Common myeloid progenitor, CD34-positive (primary cell): ENCODE data around the gene CACNA2D4.
"Not testable (repeated sequence)": the region's sequence is repeated elsewhere in the genome, so short reads cannot be mapped to it uniquely, and the experiment has no call there.

Source experiments
- CTCF ChIA-PET: fragments of 350-600 bp; sonication (Branson Sonifier 250); formaldehyde crosslinking; loops from one replicate; lab custom pipeline; 2021; ENCODE audit warnings: antibody characterized with exemption; lab: Charles Lee
- POLR2A ChIA-PET: fragments of 350-600 bp; sonication (Branson Sonifier 250); formaldehyde crosslinking; loops from one replicate; lab custom pipeline; 2021; ENCODE audit warnings: antibody characterized with exemption; lab: Charles Lee
- DNase-seq, 3 donors: peaks; one replicate each; pipeline versions ENCODE4 v3.0.0 to v3.0.0-alpha.2; 2013
- H3K27ac ChIP-seq, 2 experiments: 1 replicate in 1 of 2; 2 replicates in 1 of 2; pipeline ENCODE4 v1.7.0; 2013; ENCODE audit warnings: inconsistent platforms in 2 of 2, low read length in 2 of 2, mild to moderate bottlenecking in 2 of 2, low read depth in 1 of 2, moderate library complexity in 1 of 2; ENCODE audit not compliant: severe bottlenecking in 2 of 2, insufficient read depth in 1 of 2, poor library complexity in 1 of 2
- H3K27me3 ChIP-seq, 5 experiments: replicated peaks in 2 of 5; 1 replicate in 3 of 5; 2 replicates in 2 of 5; pipeline versions ENCODE4 v1.6.1 to v1.7.0; 2013; ENCODE audit warnings: low read length in 4 of 5, mild to moderate bottlenecking in 2 of 5, moderate library complexity in 2 of 5, inconsistent platforms in 1 of 5; ENCODE audit not compliant: insufficient read depth in 5 of 5, control insufficient read depth in 4 of 5
- H3K36me3 ChIP-seq, 4 experiments: 1 replicate in 2 of 4; 2 replicates in 2 of 4; pipeline versions ENCODE4 v1.6.1 to v1.7.0; 2013; ENCODE audit warnings: low read length in 3 of 4, control low read depth in 1 of 4, mild to moderate bottlenecking in 1 of 4; ENCODE audit not compliant: control insufficient read depth in 4 of 4, insufficient read depth in 4 of 4
- H3K4me1 ChIP-seq, 4 experiments: 1 replicate in 3 of 4; 2 replicates in 1 of 4; pipeline versions ENCODE4 v1.6.1 to v1.7.1; 2013; ENCODE audit warnings: low read length in 3 of 4, mild to moderate bottlenecking in 3 of 4, control low read depth in 1 of 4, inconsistent platforms in 1 of 4, moderate library complexity in 1 of 4; ENCODE audit not compliant: control insufficient read depth in 4 of 4, insufficient read depth in 4 of 4; ENCODE audit errors: control extremely low read depth in 1 of 4
- H3K4me3 ChIP-seq, 7 experiments: 1 replicate in 4 of 7; 2 replicates in 3 of 7; pipeline versions ENCODE4 v1.5.1 to v1.7.0; 2013; ENCODE audit warnings: mild to moderate bottlenecking in 7 of 7, low read length in 6 of 7, moderate library complexity in 6 of 7, inconsistent platforms in 2 of 7, low read depth in 2 of 7, control low read depth in 1 of 7; ENCODE audit not compliant: insufficient read depth in 4 of 7, control insufficient read depth in 1 of 7; ENCODE audit errors: extremely low read depth in 1 of 7
- H3K9me3 ChIP-seq, 5 experiments: 1 replicate in 4 of 5; 2 replicates in 1 of 5; pipeline versions ENCODE4 v1.6.1 to v1.7.1; 2013; ENCODE audit warnings: low read length in 4 of 5, mild to moderate bottlenecking in 2 of 5, inconsistent platforms in 1 of 5, low read depth in 1 of 5, moderate library complexity in 1 of 5; ENCODE audit not compliant: control insufficient read depth in 4 of 5, insufficient read depth in 2 of 5; ENCODE audit errors: control extremely low read depth in 1 of 5
- WGBS: methylation state at CpG from one replicate; pipeline ENCODE4 v1.1.5; 2013; ENCODE audit not compliant: insufficient coverage; 5-methylcytosine and 5-hydroxymethylcytosine counted together

The CACNA2D4 gene

GRCh38 chr12:1822699-1823098 lies 95.8 kb downstream of the CACNA2D4 start:
- Histone ChIP-seq H3K4me3 (no peak overlapping the region), H3K9me3 (no peaks in the 10 kb centered on the region), H3K4me1 (peaks cover 0 to 5% (median 2%) of the 10 kb centered on the region in 4 experiments), H3K36me3 (no peaks in the 10 kb centered on the region), H3K27me3 (peaks cover 0 to 42% (median 24%) of the 10 kb centered on the region in 5 experiments), H3K27ac (no peak overlapping the region)
- 94% methylated on average over 10 of the region's 11 CpGs for WGBS
- POLR2A ChIA-PET = no interaction called here
- DNase-seq = no peak
- CTCF ChIA-PET = interaction anchor here (1.4 kb wide), 1 partner anchor 27 kb away, joined by 3 read pairs; no protein-coding TSS in a partner anchor

GRCh38 chr12:1821805-1822204 lies 96.6 kb downstream of the CACNA2D4 start:
- 44% methylated on average over 3 of the region's 12 CpGs for WGBS
- peaks cover 0 to 5% (median 2%) of the 10 kb centered on the region in 4 experiments for H3K4me1 ChIP-seq
- no peaks in the 10 kb centered on the region for H3K9me3 ChIP-seq
- DNase-seq = no peak
- no peaks in the 10 kb centered on the region for H3K36me3 ChIP-seq
- H3K27ac ChIP-seq = no peak overlapping the region
- no peak overlapping the region for H3K4me3 ChIP-seq
- ChIA-PET CTCF (no interaction called here), POLR2A (no interaction called here)
- peaks cover 0 to 42% (median 24%) of the 10 kb centered on the region in 5 experiments for H3K27me3 ChIP-seq

- 67% methylated on average over 11 of the region's 11 CpGs for WGBS
- no peak overlapping the region for H3K4me3 ChIP-seq
- POLR2A ChIA-PET = no interaction called here
- H3K27me3 ChIP-seq = peaks cover 0 to 42% (median 24%) of the 10 kb centered on the region in 5 experiments
- H3K4me1 ChIP-seq = peaks cover 0 to 5% (median 2%) of the 10 kb centered on the region in 4 experiments
- no peaks in the 10 kb centered on the region for H3K36me3 ChIP-seq
- no peaks in the 10 kb centered on the region for H3K9me3 ChIP-seq
- no peak for DNase-seq
- no peak overlapping the region for H3K27ac ChIP-seq
- CTCF ChIA-PET = interaction anchor here (1.0 kb wide), 1 partner anchor 10 kb away, joined by 3 read pairs; no protein-coding TSS in a partner anchor
These were observed 97.6 kb downstream of the CACNA2D4 start for GRCh38 chr12:1820896-1821291.

GRCh38 chr12:1820191-1820895 lies 98.1 kb downstream of the CACNA2D4 start, which contains the start of gene LRTM2:
Gene LRTM2, plus strand, starts transcription at chr12:1820565. Its CDS starts 7,584 bp downstream, at chr12:1828149.
- POLR2A ChIA-PET = no interaction called here
- Histone ChIP-seq H3K4me1 (peaks cover 0 to 5% (median 2%) of the 10 kb centered on the region in 4 experiments), H3K27me3 (peaks cover 0 to 42% (median 24%) of the 10 kb centered on the region in 5 experiments), H3K36me3 (no peaks in the 10 kb centered on the region), H3K4me3 (no peak within 1 kb of the TSS), H3K27ac (no peak within 1 kb of the TSS), H3K9me3 (no peaks in the 10 kb centered on the region)
- DNase-seq = no peak
- CTCF ChIA-PET = interaction anchor here (1.0 kb wide), 1 partner anchor 11 kb away, joined by 3 read pairs; no protein-coding TSS in a partner anchor
- WGBS = 13% methylated on average over 28 of the region's 34 CpGs

- POLR2A ChIA-PET = no interaction called here
These were observed 98.9 kb downstream of the CACNA2D4 start for GRCh38 chr12:1819571-1819970.

GRCh38 chr12:1819050-1819449 lies 99.4 kb downstream of the CACNA2D4 start:
- Histone ChIP-seq H3K27me3 (peaks cover 0 to 45% (median 24%) of the 10 kb centered on the region in 5 experiments), H3K4me1 (peaks cover 0 to 5% (median 5%) of the 10 kb centered on the region in 4 experiments), H3K4me3 (no peak overlapping the region), H3K9me3 (no peaks in the 10 kb centered on the region), H3K36me3 (no peaks in the 10 kb centered on the region), H3K27ac (no peak overlapping the region)
- WGBS = 89% methylated on average over 6 of the region's 9 CpGs
- CTCF ChIA-PET = no interaction called here
- no peak for DNase-seq
- POLR2A ChIA-PET = interaction anchor here (0.6 kb wide), 1 partner anchor 571 kb away, joined by 4 read pairs; no protein-coding TSS in a partner anchor

More at GRCh38 chr12:1819571-1819970, 98.9 kb downstream of the CACNA2D4 start:
- Histone ChIP-seq H3K36me3 (no peaks in the 10 kb centered on the region), H3K4me3 (no peak overlapping the region), H3K4me1 (peaks cover 0 to 5% (median 3%) of the 10 kb centered on the region in 4 experiments), H3K9me3 (no peaks in the 10 kb centered on the region), H3K27ac (no peak overlapping the region), H3K27me3 (peaks cover 0 to 42% (median 24%) of the 10 kb centered on the region in 5 experiments)
- CTCF ChIA-PET = no interaction called here
- no peak for DNase-seq
- WGBS = 73% methylated on average over 5 of the region's 6 CpGs

- CTCF ChIA-PET, POLR2A ChIA-PET, H3K4me3 ChIP-seq, H3K36me3 ChIP-seq, DNase-seq, H3K9me3 ChIP-seq, H3K27ac ChIP-seq: not testable (repeated sequence)
- peaks cover 0 to 13% (median 5%) of the 10 kb centered on the region in 4 experiments for H3K4me1 ChIP-seq
- WGBS = 95% methylated on average over 9 of the region's 28 CpGs
- H3K27me3 ChIP-seq = peaks cover 0 to 42% (median 24%) of the 10 kb centered on the region in 5 experiments
These were observed 100.5 kb downstream of the CACNA2D4 start for GRCh38 chr12:1817928-1818327.
